ENCODE data around the gene MRS2.
A peak's percentile ranks its signal among the peaks of the same experiment; 100 is the strongest.

The MRS2 gene

DNA sequence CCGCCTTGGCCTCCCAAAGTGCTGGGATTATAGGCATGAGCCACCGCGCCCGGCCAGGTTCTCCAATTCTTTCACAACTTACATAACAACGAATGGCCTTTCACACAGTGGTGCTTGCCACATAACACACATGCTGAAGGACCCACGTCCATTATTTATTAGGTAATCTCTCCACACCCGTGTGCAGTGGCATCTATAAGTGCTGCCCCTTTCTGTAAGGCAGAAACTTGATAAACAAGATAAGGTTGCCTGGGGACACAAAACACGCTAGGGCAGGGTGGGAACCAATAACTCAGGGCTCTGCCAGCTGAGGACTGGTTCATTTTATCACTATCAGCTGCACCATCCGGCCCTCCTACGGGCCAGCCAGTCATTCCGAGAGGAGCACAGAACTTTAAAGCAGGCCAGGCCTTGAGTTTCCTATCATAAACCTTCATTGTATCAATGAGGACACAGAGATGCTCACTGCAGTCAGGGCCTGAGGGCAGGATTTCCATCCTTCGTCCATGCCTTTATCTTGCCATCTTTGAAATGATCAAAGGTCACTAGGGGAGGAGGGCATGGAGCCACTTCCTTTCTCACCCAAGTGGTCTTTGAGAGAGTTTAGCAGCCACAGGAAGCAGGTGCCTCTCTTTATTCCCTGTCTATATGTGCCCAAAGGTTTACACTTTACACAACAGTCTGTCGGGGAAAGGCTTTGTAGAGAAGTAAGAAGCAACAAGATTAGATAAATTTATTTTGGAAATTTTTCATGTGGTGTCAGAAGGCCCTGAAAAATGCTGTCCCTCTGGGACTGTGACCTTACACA is 49.0 kb downstream of the MRS2 start:
- no peaks in the 10 kb centered on the region for H3K36me3 ChIP-seq (ENCODE audit: insufficient read depth, low read length)
- no peaks in the 10 kb centered on the region for H3K79me2 ChIP-seq (ENCODE audit: control insufficient read depth, insufficient read depth, low read length, unreplicated experiment)
- H3K4me3 ChIP-seq (ENCODE audit: low read depth, low read length): no peak overlapping the region
- no peaks in the 10 kb centered on the region for H3K27me3 ChIP-seq (ENCODE audit: insufficient read depth, low read length)
- H3K27ac ChIP-seq (ENCODE audit: low read depth, low read length): no peak overlapping the region
- H2AFZ ChIP-seq (ENCODE audit: low read length, unreplicated experiment): no peak overlapping the region
- H3K4me1 ChIP-seq (ENCODE audit: control insufficient read depth, insufficient read depth, low read length, unreplicated experiment): no peaks in the 10 kb centered on the region

DNA sequence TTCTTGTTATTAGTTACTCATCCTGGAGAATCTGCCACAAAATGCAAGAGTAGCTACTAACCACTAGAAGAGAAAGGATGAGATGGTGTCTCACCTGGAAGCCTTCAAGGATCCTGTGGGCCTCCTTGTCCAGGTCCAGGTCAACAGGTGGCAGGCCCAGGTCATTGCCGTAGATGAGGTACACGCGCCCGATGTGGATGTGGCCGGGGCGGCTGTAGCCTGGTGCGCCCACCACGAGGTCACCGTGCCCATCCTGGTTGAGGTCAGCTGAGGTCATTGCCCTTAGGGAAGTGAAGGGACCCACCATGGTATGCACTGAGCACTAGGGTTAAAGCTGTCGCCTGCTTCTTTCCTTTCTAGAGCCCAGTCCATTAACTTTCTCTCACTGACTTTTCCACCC is 51.2 kb downstream of the MRS2 start:
- H3K27ac ChIP-seq (ENCODE audit: low read depth, low read length): no peak overlapping the region
- no peak overlapping the region for H2AFZ ChIP-seq (ENCODE audit: low read length, unreplicated experiment)
- H3K4me1 ChIP-seq (ENCODE audit: control insufficient read depth, insufficient read depth, low read length, unreplicated experiment): no peaks in the 10 kb centered on the region
- no peaks in the 10 kb centered on the region for H3K36me3 ChIP-seq (ENCODE audit: insufficient read depth, low read length)
- H3K4me3 ChIP-seq (ENCODE audit: low read depth, low read length): no peak overlapping the region
- no peaks in the 10 kb centered on the region for H3K27me3 ChIP-seq (ENCODE audit: insufficient read depth, low read length)
- no peaks in the 10 kb centered on the region for H3K79me2 ChIP-seq (ENCODE audit: control insufficient read depth, insufficient read depth, low read length, unreplicated experiment)

DNA sequence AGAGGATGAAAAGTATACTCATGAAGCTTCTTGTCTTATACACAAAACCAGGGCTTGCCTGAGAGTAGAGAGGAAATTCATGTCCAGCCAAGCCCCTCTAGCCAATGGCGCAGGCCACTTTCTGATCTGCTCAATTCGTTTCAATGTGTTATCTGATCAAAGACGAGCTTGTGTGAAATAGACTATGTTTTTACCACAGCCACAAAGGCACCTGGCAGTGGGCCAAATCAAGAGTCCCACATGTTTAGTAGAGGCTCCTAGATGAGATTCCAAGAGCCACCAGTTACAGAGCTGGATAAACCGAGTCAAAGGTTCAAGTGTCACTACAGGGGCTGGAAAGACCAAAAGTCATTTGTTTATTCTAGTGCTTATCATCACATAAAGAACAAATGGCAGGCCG is 51.7 kb downstream of the MRS2 start:
- Histone ChIP-seq H2AFZ (ENCODE audit: low read length, unreplicated experiment) (no peak overlapping the region), H3K36me3 (ENCODE audit: insufficient read depth, low read length) (no peaks in the 10 kb centered on the region), H3K79me2 (ENCODE audit: control insufficient read depth, insufficient read depth, low read length, unreplicated experiment) (no peaks in the 10 kb centered on the region), H3K4me3 (ENCODE audit: low read depth, low read length) (no peak overlapping the region), H3K4me1 (ENCODE audit: control insufficient read depth, insufficient read depth, low read length, unreplicated experiment) (no peaks in the 10 kb centered on the region), H3K27ac (ENCODE audit: low read depth, low read length) (no peak overlapping the region), H3K27me3 (ENCODE audit: insufficient read depth, low read length) (no peaks in the 10 kb centered on the region)

DNA sequence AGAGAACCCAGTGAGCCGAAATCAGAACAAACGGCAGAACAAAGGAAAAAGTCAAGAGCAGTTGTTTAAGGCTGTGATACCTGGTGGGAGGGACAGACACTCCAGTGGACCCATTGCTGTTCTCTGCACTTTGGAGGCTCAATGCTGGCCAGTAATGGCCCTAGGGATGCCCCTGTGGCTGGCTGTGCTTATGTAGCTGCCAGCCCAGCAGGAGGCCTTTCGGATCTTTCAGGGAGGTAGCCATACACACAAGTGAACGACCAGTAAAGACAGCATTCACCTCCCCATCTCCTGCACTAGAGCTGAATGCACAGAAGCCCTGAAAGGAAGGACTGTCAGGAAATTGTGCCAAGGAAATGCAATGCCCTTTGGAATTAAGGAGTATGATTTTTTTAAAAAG is 52.3 kb downstream of the MRS2 start:
- Histone ChIP-seq H3K27ac (ENCODE audit: low read depth, low read length) (no peak overlapping the region), H3K4me1 (ENCODE audit: control insufficient read depth, insufficient read depth, low read length, unreplicated experiment) (no peaks in the 10 kb centered on the region), H3K79me2 (ENCODE audit: control insufficient read depth, insufficient read depth, low read length, unreplicated experiment) (no peaks in the 10 kb centered on the region), H3K27me3 (ENCODE audit: insufficient read depth, low read length) (no peaks in the 10 kb centered on the region), H3K4me3 (ENCODE audit: low read depth, low read length) (no peak overlapping the region), H2AFZ (ENCODE audit: low read length, unreplicated experiment) (no peak overlapping the region), H3K36me3 (ENCODE audit: insufficient read depth, low read length) (no peaks in the 10 kb centered on the region)

DNA sequence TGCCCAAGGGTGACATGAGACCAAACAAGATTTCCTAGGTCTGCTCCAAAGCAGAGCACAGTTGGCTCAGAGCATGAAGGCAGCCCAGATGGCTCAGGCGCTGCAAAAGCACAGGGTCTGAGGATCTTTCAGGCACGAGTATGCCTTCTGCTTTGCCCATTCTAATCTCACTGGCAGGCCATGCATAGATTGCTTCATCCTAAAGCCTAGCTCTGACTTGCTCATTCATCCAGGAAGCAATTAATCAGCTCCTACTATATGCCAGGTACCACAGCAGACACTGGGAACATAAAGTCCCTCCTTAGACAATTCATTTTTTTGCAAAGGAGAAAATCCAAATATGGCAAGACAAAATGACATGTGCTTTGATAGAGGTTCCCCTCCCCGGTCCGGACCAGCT is 55.4 kb downstream of the MRS2 start:
- H3K4me1 ChIP-seq (ENCODE audit: control insufficient read depth, insufficient read depth, low read length, unreplicated experiment): no peaks in the 10 kb centered on the region
- H2AFZ ChIP-seq (ENCODE audit: low read length, unreplicated experiment): no peak overlapping the region
- no peak overlapping the region for H3K4me3 ChIP-seq (ENCODE audit: low read depth, low read length)
- no peaks in the 10 kb centered on the region for H3K27me3 ChIP-seq (ENCODE audit: insufficient read depth, low read length)
- H3K36me3 ChIP-seq (ENCODE audit: insufficient read depth, low read length): no peaks in the 10 kb centered on the region
- no peak overlapping the region for H3K27ac ChIP-seq (ENCODE audit: low read depth, low read length)
- H3K79me2 ChIP-seq (ENCODE audit: control insufficient read depth, insufficient read depth, low read length, unreplicated experiment): no peaks in the 10 kb centered on the region

DNA sequence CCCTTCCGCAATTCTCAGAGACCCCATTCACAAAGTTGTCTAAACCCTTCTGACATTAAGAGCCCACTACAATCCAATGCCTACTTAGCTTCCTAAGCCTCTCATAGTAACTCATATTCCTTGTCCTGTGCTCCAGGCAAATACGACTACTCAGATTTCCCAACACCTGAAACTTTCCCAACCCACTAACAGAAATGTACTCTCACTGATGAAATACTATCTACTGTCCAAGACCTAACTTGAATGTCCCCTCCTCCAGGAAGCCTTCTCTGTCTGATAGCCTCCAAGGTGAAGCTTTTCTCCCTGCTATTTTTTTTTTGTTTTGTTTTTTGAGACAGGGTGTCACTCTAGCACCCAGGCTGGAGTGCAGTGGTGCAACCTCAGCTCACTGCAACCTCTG is 56.2 kb downstream of the MRS2 start:
- H3K79me2 ChIP-seq (ENCODE audit: control insufficient read depth, insufficient read depth, low read length, unreplicated experiment): no peaks in the 10 kb centered on the region
- no peaks in the 10 kb centered on the region for H3K36me3 ChIP-seq (ENCODE audit: insufficient read depth, low read length)
- H3K27me3 ChIP-seq (ENCODE audit: insufficient read depth, low read length): no peaks in the 10 kb centered on the region
- H2AFZ ChIP-seq (ENCODE audit: low read length, unreplicated experiment): no peak overlapping the region
- no peak overlapping the region for H3K27ac ChIP-seq (ENCODE audit: low read depth, low read length)
- no peaks in the 10 kb centered on the region for H3K4me1 ChIP-seq (ENCODE audit: control insufficient read depth, insufficient read depth, low read length, unreplicated experiment)
- H3K4me3 ChIP-seq (ENCODE audit: low read depth, low read length): no peak overlapping the region

DNA sequence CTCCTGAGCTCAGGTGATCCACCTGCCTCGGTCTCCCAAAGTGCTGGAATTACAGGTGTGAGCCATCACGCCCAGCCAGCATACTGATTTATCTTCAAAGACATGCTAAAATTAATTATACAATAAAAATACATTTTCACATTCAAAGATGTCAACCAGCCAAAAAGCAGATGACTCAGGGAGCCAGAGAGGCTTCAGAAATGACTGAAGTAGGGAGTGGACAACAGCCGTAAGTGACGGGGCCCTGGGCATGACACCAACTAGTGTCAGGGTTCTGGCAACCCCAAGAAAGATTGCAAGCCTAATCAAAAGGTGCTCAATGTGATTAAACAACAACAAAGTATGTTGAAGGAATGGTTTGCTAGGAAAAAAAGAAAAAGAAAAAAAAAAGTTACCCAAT is 58.2 kb downstream of the MRS2 start:
- no peaks in the 10 kb centered on the region for H3K27me3 ChIP-seq (ENCODE audit: insufficient read depth, low read length)
- no peak overlapping the region for H3K27ac ChIP-seq (ENCODE audit: low read depth, low read length)
- H3K79me2 ChIP-seq (ENCODE audit: control insufficient read depth, insufficient read depth, low read length, unreplicated experiment): no peaks in the 10 kb centered on the region
- H3K4me1 ChIP-seq (ENCODE audit: control insufficient read depth, insufficient read depth, low read length, unreplicated experiment): no peaks in the 10 kb centered on the region
- H3K4me3 ChIP-seq (ENCODE audit: low read depth, low read length): no peak overlapping the region
- no peak overlapping the region for H2AFZ ChIP-seq (ENCODE audit: low read length, unreplicated experiment)
- no peaks in the 10 kb centered on the region for H3K36me3 ChIP-seq (ENCODE audit: insufficient read depth, low read length)

DNA sequence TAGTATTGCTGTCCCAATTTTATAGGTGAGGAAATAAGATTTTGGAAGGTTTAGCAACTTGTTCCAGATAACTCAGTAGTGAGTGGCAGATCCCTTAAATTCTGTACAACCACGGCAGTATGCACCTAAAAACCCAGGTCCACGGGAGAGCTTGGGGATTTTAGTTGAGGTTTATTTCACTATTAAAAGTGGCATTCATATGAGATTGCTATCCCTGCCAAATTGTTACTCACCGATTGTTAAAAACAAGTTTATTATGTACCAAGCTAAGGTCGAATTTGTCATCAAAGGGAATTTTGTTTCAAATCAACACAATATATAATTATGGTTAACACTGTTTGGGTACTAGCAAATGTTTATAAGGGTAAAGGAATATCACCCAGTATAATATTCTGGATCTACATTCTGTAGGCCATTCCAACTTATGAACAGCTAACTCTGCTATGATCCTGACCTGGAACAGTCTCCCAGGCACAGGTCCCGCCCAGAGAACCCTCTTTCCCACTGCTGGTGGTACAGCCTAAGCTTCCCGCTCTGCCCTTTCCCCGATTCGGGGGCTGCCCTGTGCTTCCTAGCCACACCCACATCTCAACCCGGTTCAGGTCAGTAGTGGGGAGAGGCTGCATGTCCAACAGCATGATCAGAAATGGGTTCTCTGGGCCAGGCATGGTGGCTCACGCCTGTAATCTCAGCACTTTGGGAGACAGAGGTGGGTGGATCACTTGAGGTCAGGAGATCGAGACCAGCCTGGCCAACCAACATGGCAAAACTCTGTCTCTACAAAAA is 61.7 kb downstream of the MRS2 start:
- no peaks in the 10 kb centered on the region for H3K79me2 ChIP-seq (ENCODE audit: control insufficient read depth, insufficient read depth, low read length, unreplicated experiment)
- H3K4me3 ChIP-seq (ENCODE audit: low read depth, low read length): no peak overlapping the region
- no peak overlapping the region for H2AFZ ChIP-seq (ENCODE audit: low read length, unreplicated experiment)
- no peaks in the 10 kb centered on the region for H3K4me1 ChIP-seq (ENCODE audit: control insufficient read depth, insufficient read depth, low read length, unreplicated experiment)
- no peak overlapping the region for H3K27ac ChIP-seq (ENCODE audit: low read depth, low read length)
- no peaks in the 10 kb centered on the region for H3K36me3 ChIP-seq (ENCODE audit: insufficient read depth, low read length)
- H3K27me3 ChIP-seq (ENCODE audit: insufficient read depth, low read length): no peaks in the 10 kb centered on the region

DNA sequence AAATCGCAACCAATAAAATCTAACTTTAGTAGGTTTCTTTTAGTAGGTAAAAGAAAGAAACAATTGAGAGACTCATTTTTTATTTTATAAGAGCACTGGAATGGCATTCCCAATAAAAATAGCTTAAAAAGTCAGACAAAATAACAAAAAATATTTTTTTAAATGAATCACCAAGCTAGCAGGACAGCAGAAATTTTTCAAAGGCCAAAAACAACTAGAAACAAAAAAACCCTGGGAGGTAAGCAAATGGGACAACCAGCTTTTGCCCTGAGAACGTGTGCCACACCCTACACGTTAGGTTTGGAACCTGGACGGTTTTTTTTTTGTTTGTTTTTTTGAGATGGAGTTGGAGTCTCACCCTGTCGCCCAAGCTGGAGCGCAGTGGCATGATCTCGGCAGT is 67.1 kb downstream of the MRS2 start:
- Histone ChIP-seq H2AFZ (ENCODE audit: low read length, unreplicated experiment) (peak overlapping the region; percentile 7), H3K27me3 (ENCODE audit: insufficient read depth, low read length) (no peaks in the 10 kb centered on the region), H3K4me3 (ENCODE audit: low read depth, low read length) (no peak overlapping the region)

DNA sequence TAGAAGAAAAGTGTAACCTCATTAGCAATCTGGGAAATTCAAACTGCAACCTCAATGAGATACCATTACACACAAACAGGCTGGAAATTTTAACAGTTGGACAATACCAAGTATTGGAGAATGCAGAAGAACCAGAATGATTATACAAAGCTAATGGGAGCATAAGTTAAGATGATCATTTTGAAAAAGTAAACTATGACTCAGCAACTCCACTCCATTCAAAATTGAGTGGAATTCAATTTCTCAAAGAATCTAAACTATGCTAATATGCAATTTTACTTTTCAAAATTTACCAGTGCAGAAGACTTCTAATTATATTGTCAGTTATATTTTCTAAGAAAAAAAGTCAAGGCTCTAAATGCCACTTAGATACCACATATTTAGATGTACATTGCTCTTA is 69.4 kb downstream of the MRS2 start:
- Histone ChIP-seq H2AFZ (ENCODE audit: low read length, unreplicated experiment) (peak overlapping the region; percentile 2), H3K27me3 (ENCODE audit: insufficient read depth, low read length) (no peaks in the 10 kb centered on the region), H3K4me1 (ENCODE audit: control insufficient read depth, insufficient read depth, low read length, unreplicated experiment) (peaks cover 6% of the 10 kb centered on the region), H3K27ac (ENCODE audit: low read depth, low read length) (no peak overlapping the region), H3K4me3 (ENCODE audit: low read depth, low read length) (no peak overlapping the region), H3K36me3 (ENCODE audit: insufficient read depth, low read length) (no peaks in the 10 kb centered on the region), H3K79me2 (ENCODE audit: control insufficient read depth, insufficient read depth, low read length, unreplicated experiment) (no peaks in the 10 kb centered on the region)

More for the DNA sequence above, 67.1 kb downstream of the MRS2 start:
- no peaks in the 10 kb centered on the region for H3K79me2 ChIP-seq (ENCODE audit: control insufficient read depth, insufficient read depth, low read length, unreplicated experiment)
- H3K36me3 ChIP-seq (ENCODE audit: insufficient read depth, low read length): no peaks in the 10 kb centered on the region
- H3K27ac ChIP-seq (ENCODE audit: low read depth, low read length): no peak overlapping the region
- peaks cover 6% of the 10 kb centered on the region for H3K4me1 ChIP-seq (ENCODE audit: control insufficient read depth, insufficient read depth, low read length, unreplicated experiment)

Data from ACC112 (cell line).